Endothelial cell of umbilical vein (primary cell): ENCODE data around the gene COL19A1. TPM values are rescaled to one million over a fixed set of nuclear protein-coding genes. Genes with fewer than 3 reads are reported as not detected.

Experiments
- BruUV-seq: library from RNA; stranded (reverse); fragments of 400-500 nt; replicated peaks from 2 replicates; lab custom pipeline; 2021; lab: Mats Ljungman, UMichigan
- CTCF ChIA-PET: fragments of 300-600, 350-600 bp; sonication (Branson Sonifier 250); formaldehyde crosslinking; loops from one replicate; lab custom pipeline; 2021; ENCODE audit warnings: antibody characterized with exemption, inconsistent platforms; lab: Charles Lee
- POLR2A ChIA-PET: fragments of 300-600, 350-600 bp; sonication (Branson Sonifier 250); formaldehyde crosslinking; loops from one replicate; lab custom pipeline; 2021; ENCODE audit warnings: antibody characterized with exemption, inconsistent platforms; lab: Charles Lee
- DNase-seq: peaks from one replicate; pipeline ENCODE4 v3.0.0-alpha.2; 2011; ENCODE audit warnings: low read depth, low spot score
- FAIRE-seq: peaks from 2 replicates; lab custom pipeline; 2011; peaks lifted over from hg19 to GRCh38; lab: Jason Lieb, UNC
- H2AFZ ChIP-seq: 2 replicates; pipeline ENCODE4 v1.6.0; 2012; ENCODE audit warnings: low read depth, low read length, control low read depth, inconsistent platforms
- H3K27ac ChIP-seq: 2 replicates; pipeline ENCODE4 v1.5.1; 2011; ENCODE audit warnings: low read depth, mild to moderate bottlenecking, control low read depth, low read length, moderate library complexity; ENCODE audit not compliant: insufficient read depth
- H3K27me3 ChIP-seq, 2 experiments: 2 replicates each; pipeline versions ENCODE4 v1.6.0 to v1.6.1; 2011; ENCODE audit warnings: low read length in 2 of 2, mixed read lengths in 1 of 2; ENCODE audit not compliant: control insufficient read depth in 2 of 2, insufficient read depth in 2 of 2
- H3K36me3 ChIP-seq, 2 experiments: 2 replicates in 1 of 2; 3 replicates in 1 of 2; pipeline ENCODE4 v1.5.1; 2011; ENCODE audit warnings: low read length in 2 of 2, mild to moderate bottlenecking in 1 of 2, moderate library complexity in 1 of 2; ENCODE audit not compliant: control insufficient read depth in 2 of 2, insufficient read depth in 2 of 2; ENCODE audit errors: extremely low read depth in 1 of 2
- H3K4me1 ChIP-seq: 3 replicates; pipeline ENCODE4 v1.5.1; 2011; ENCODE audit warnings: mild to moderate bottlenecking, low read length; ENCODE audit not compliant: control insufficient read depth, insufficient read depth; ENCODE audit errors: extremely low read depth
- H3K4me2 ChIP-seq: 2 replicates; pipeline ENCODE4 v1.6.1; 2011; ENCODE audit warnings: low read length, control low read depth, mixed read lengths; ENCODE audit not compliant: insufficient read depth
- H3K4me3 ChIP-seq, 3 experiments: fragments of 200-600 bp in 1 of 3; sonication (generic), shearing (Covaris generic) in 1 of 3; replicated peaks in 1 of 3; 2 replicates each; pipeline ENCODE4 v1.5.1; 2011 to 2016; ENCODE audit warnings: control low read depth in 3 of 3, low read length in 3 of 3, mild to moderate bottlenecking in 2 of 3, inconsistent platforms in 1 of 3, low read depth in 1 of 3, moderate library complexity in 1 of 3; ENCODE audit not compliant: insufficient read depth in 1 of 3
- H3K79me2 ChIP-seq: 2 replicates; pipeline ENCODE4 v1.6.0; 2012; ENCODE audit warnings: low read length, inconsistent platforms; ENCODE audit not compliant: control insufficient read depth, insufficient read depth
- H3K9ac ChIP-seq: replicated peaks from 2 replicates; pipeline ENCODE3; 2011; ENCODE audit warnings: low read length, control low read depth; ENCODE audit not compliant: insufficient read depth; ENCODE audit errors: extremely low read depth
- H3K9me1 ChIP-seq: replicated peaks from 3 replicates; pipeline ENCODE4 v1.6.0; 2011; ENCODE audit warnings: mild to moderate bottlenecking, low read length; ENCODE audit not compliant: control insufficient read depth, insufficient read depth; ENCODE audit errors: extremely low read depth
- H3K9me3 ChIP-seq: replicated peaks from 2 replicates; pipeline ENCODE4 v1.5.1; 2012; ENCODE audit warnings: low read length, inconsistent platforms; ENCODE audit not compliant: control insufficient read depth, insufficient read depth
- H4K20me1 ChIP-seq: replicated peaks from 2 replicates; pipeline ENCODE3; 2011; ENCODE audit warnings: mild to moderate bottlenecking, low read length; ENCODE audit not compliant: control insufficient read depth, insufficient read depth; ENCODE audit errors: extremely low read depth
- CTCF ChIP-seq, 2 donors: IDR thresholded peaks; 1 replicate in 1 of 2; 2 replicates in 1 of 2; pipeline ENCODE4 v1.5.1; 2011; ENCODE audit warnings: low read length in 2 of 2, mild to moderate bottlenecking in 2 of 2, moderate library complexity in 2 of 2, control low read depth in 1 of 2, inconsistent platforms in 1 of 2, low read depth in 1 of 2; ENCODE audit not compliant: insufficient read depth in 1 of 2; ENCODE audit errors: extremely low read depth in 1 of 2
- EZH2 ChIP-seq: IDR thresholded peaks from 2 replicates; pipeline ENCODE4 v1.6.1; 2012; ENCODE audit warnings: borderline replicate concordance, low read depth, mild to moderate bottlenecking, moderate library complexity, low read length, inconsistent platforms; ENCODE audit not compliant: severe bottlenecking
- FOS ChIP-seq: IDR thresholded peaks from 2 replicates; pipeline ENCODE4 v1.6.1; 2011; ENCODE audit warnings: mild to moderate bottlenecking, low read length, moderate library complexity, borderline replicate concordance; ENCODE audit not compliant: insufficient read depth
- GATA2 ChIP-seq: IDR thresholded peaks from 2 replicates; pipeline ENCODE4 v1.7.0; 2011; ENCODE audit warnings: low read depth, mild to moderate bottlenecking, moderate library complexity, mixed read lengths, low read length; ENCODE audit not compliant: insufficient read length, insufficient read depth
- JUN ChIP-seq: IDR thresholded peaks from 2 replicates; pipeline ENCODE4 v1.6.1; 2011; ENCODE audit warnings: borderline replicate concordance, low read depth; ENCODE audit not compliant: insufficient read length, insufficient read depth
- MAX ChIP-seq: IDR thresholded peaks from 2 replicates; pipeline ENCODE4 v1.6.1; 2011; ENCODE audit not compliant: insufficient read depth, insufficient read length
- MYC ChIP-seq: IDR thresholded peaks from one replicate; pipeline ENCODE4 v1.6.1; 2011; ENCODE audit warnings: mild to moderate bottlenecking, low read depth, low read length
- POLR2A ChIP-seq: IDR thresholded peaks from 2 replicates; pipeline ENCODE4 v1.6.1; 2012; ENCODE audit warnings: low read depth, mild to moderate bottlenecking, control low read depth, low read length
- POLR2AphosphoS5 ChIP-seq: IDR thresholded peaks from 2 replicates; pipeline ENCODE4 v1.6.1; 2012; ENCODE audit warnings: low read depth, mild to moderate bottlenecking, control low read depth, low read length, moderate library complexity; ENCODE audit not compliant: insufficient read depth
- dilution Hi-C: fragments of 300-500 bp; cut with MboI; formaldehyde crosslinking; loops from one replicate; pipeline ENCODE4 v1.15.0; 2019; ENCODE audit warnings: low sequenced_read_pairs; ENCODE audit not compliant: extremely low pct_ligation_motif_present
- intact Hi-C: fragments of 100-400 bp; cut with micrococcal nuclease; formaldehyde crosslinking; loops from one replicate; pipeline ENCODE4 v1.10.0; 2022
- polyA plus RNA-seq, 4 experiments: library from polyadenylated mRNA; depleted of rRNA in 3 of 4; stranded (reverse) in 3 of 4; unstranded in 1 of 4; fragments of >200 nt; gene quantifications; 2 replicates each; pipeline versions ENCODE4 v1.2.1 to v1.2.3, GENCODE V29; 2011 to 2012; ENCODE audit warnings: missing spikeins in 1 of 4
- total RNA-seq: library from RNA; stranded (reverse); gene quantifications from 2 replicates; pipeline ENCODE4 v1.2.3, GENCODE V29; 2021

COL19A1 gene
- total and polyA plus RNA-seq, 2 donors (not counting 3 experiments of a cell fraction or from before 2014, with no cell fraction given) = not detected

- FAIRE-seq = no peak
- Histone ChIP-seq H3K27ac (no peak overlapping the region), H3K79me2 (no peaks in the 10 kb centered on the region), H3K9ac (no peak overlapping the region), H3K4me1 (no peaks in the 10 kb centered on the region), H4K20me1 (no peaks in the 10 kb centered on the region), H3K9me1 (no peaks in the 10 kb centered on the region), H3K9me3 (no peaks in the 10 kb centered on the region), H3K27me3 (no peaks in the 10 kb centered on the region), H2AFZ (no peak overlapping the region), H3K36me3 (no peaks in the 10 kb centered on the region), H3K4me2 (no peak overlapping the region), H3K4me3 (no peak overlapping the region)
- intact Hi-C loops (no loop called here), dilution Hi-C loops (no loop called here)
- TF ChIP-seq CTCF (IDR thresholded peaks at IDR 0.05; ENCODE audit: extremely low read depth in 1 of 2, insufficient read depth in 1 of 2, low read depth in 1 of 2, low read length in 2 of 2) (no peak), EZH2 (no peak), POLR2AphosphoS5 (no peak), GATA2 (no peak), MYC (no peak), JUN (no peak), MAX (no peak), FOS (no peak), POLR2A (no peak)
- POLR2A ChIA-PET = no interaction called here
- no peak for DNase-seq
- no TSS peak for BruUV-seq
- CTCF ChIA-PET = no interaction called here
Measured at GRCh38 chr6:69884231-69884630, 17.9 kb downstream of the COL19A1 start.
